ENCODE results near the gene ITIH3. TPM values are rescaled to one million over a fixed set of nuclear protein-coding genes. Genes with fewer than 3 reads are reported as not detected.

Gene ITIH3
- total RNA-seq, 1 experiment from 2014 or later = not detected

DNA sequence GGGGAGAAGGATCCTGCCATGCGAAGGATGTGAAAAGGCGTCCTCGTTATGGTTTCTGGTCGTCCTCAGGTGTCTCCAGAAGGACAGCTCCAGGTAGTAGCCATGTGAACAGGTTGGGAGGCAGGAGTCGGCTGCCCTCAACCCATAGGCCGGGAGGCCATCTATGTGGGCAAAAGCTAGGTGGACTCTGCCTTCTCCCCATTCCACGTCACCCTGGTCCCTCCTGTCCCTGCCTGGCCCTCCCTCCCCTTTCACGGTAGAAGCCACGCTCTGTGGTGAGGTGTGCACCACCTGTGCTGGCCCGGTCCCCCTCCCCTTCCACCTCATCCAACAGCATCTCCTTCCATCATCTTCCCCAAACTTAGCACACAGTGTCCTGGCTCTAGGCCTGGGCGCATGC lies 16.3 kb downstream of the ITIH3 start:
- no peaks in the 10 kb centered on the region for H3K79me1 ChIP-seq (ENCODE audit: insufficient read depth, low read depth, low read length, poor library complexity, severe bottlenecking)
- H2BK5ac ChIP-seq (ENCODE audit: insufficient read length, low read length) = no peak overlapping the region
- WGBS (ENCODE audit: extremely low coverage, insufficient read length, low lambda C conversion rate) = no CpG with 5 or more reads among the region's 11 CpGs
- H3K56ac ChIP-seq (ENCODE audit: insufficient read length, low read depth, low read length) = no peak overlapping the region
- no peak overlapping the region for H3K27ac ChIP-seq (ENCODE audit: insufficient read length, low read depth, low read length)
- no peaks in the 10 kb centered on the region for H3K4me1 ChIP-seq (ENCODE audit: insufficient read depth, low read length)
- no peak overlapping the region for H4K8ac ChIP-seq (replicated peaks; ENCODE audit: insufficient read length, low read depth, low read length)
- Mint-ChIP-seq H3K4me1 (no peaks in the 10 kb centered on the region), H3K27ac (no peak overlapping the region), H3K4me3 (no peak overlapping the region), H3K27me3 (ENCODE audit: low read depth) (peaks cover 12% of the 10 kb centered on the region), H3K9me3 (no peaks in the 10 kb centered on the region), H3K36me3 (ENCODE audit: insufficient read depth in 1 of 3, low read depth in 3 of 3) (no peaks in the 10 kb centered on the region; a peak in 1 of 7 replicates)
- no peaks in the 10 kb centered on the region for H3K27me3 ChIP-seq (ENCODE audit: insufficient read depth, low read length)
- no peak overlapping the region for H4K5ac ChIP-seq (ENCODE audit: insufficient read length, low read depth, low read length)
- no peaks in the 10 kb centered on the region for H3K9me3 ChIP-seq (ENCODE audit: control insufficient read depth, low read depth, low read length)
- H2BK12ac ChIP-seq (ENCODE audit: insufficient read length, low read depth, low read length) = no peak overlapping the region
- TF ChIP-seq, protein P1, sequence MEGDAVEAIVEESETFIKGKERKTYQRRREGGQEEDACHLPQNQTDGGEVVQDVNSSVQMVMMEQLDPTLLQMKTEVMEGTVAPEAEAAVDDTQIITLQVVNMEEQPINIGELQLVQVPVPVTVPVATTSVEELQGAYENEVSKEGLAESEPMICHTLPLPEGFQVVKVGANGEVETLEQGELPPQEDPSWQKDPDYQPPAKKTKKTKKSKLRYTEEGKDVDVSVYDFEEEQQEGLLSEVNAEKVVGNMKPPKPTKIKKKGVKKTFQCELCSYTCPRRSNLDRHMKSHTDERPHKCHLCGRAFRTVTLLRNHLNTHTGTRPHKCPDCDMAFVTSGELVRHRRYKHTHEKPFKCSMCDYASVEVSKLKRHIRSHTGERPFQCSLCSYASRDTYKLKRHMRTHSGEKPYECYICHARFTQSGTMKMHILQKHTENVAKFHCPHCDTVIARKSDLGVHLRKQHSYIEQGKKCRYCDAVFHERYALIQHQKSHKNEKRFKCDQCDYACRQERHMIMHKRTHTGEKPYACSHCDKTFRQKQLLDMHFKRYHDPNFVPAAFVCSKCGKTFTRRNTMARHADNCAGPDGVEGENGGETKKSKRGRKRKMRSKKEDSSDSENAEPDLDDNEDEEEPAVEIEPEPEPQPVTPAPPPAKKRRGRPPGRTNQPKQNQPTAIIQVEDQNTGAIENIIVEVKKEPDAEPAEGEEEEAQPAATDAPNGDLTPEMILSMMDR (conservative IDR thresholded peaks at IDR 0.05) = no peak
- H3K4ac ChIP-seq (ENCODE audit: low read depth, low read length) = no peak overlapping the region
- H2BK120ac ChIP-seq (ENCODE audit: low read depth, low read length, poor library complexity, severe bottlenecking) = no peak overlapping the region
- H4K91ac ChIP-seq (ENCODE audit: insufficient read length, low read depth, low read length) = no peak overlapping the region
- H3K14ac ChIP-seq (ENCODE audit: insufficient read depth, low read length) = no peak overlapping the region
- H3K23ac ChIP-seq (ENCODE audit: insufficient read length, low read depth, low read length) = no peak overlapping the region
- H3K4me2 ChIP-seq (ENCODE audit: insufficient read depth, insufficient read length, low read length) = no peak overlapping the region
- H3K79me2 ChIP-seq (ENCODE audit: insufficient read depth, low read length) = no peaks in the 10 kb centered on the region
- H2BK15ac ChIP-seq (ENCODE audit: low read depth, low read length) = no peak overlapping the region
- DNase-seq = no peak
- no peak overlapping the region for H3K18ac ChIP-seq (ENCODE audit: insufficient read length, low read depth, low read length)
- H2BK20ac ChIP-seq (ENCODE audit: low read depth, low read length, poor library complexity, severe bottlenecking) = no peak overlapping the region
- H4K20me1 ChIP-seq (ENCODE audit: control insufficient read depth, insufficient read depth, insufficient read length) = no peaks in the 10 kb centered on the region
- H2AK5ac ChIP-seq (ENCODE audit: insufficient read length, low read length) = no peak overlapping the region
- H2AFZ ChIP-seq (ENCODE audit: low read length) = no peak overlapping the region
- no peak overlapping the region for H3K9ac ChIP-seq (ENCODE audit: extremely low read depth, insufficient read length, low read length)
- no peak overlapping the region for H3T11ph ChIP-seq (ENCODE audit: low read length)
- H3K23me2 ChIP-seq (ENCODE audit: insufficient read length, low read depth, low read length, poor library complexity, severe bottlenecking) = no peaks in the 10 kb centered on the region

Measured in H9 (cell line).